Neuronal stem cell (in vitro differentiated cells): ENCODE data around the gene CDC40.

Experiments
- DNase-seq: peaks from one replicate; pipeline ENCODE4 v3.0.0-alpha.2; 2013; ENCODE audit warnings: low spot score
- H2AFZ ChIP-seq: one replicate; pipeline ENCODE4 v1.6.1; 2013; ENCODE audit warnings: mild to moderate bottlenecking, low read length, inconsistent platforms
- H2AK5ac ChIP-seq: 2 replicates; pipeline ENCODE4 v1.6.1; 2013; ENCODE audit warnings: low read depth, mild to moderate bottlenecking, inconsistent platforms, low read length, moderate library complexity, mixed read lengths
- H2BK120ac ChIP-seq: 2 replicates; pipeline ENCODE4 v1.6.1; 2013; ENCODE audit warnings: low read depth, mild to moderate bottlenecking, inconsistent platforms, low read length, moderate library complexity, mixed read lengths
- H2BK12ac ChIP-seq: one replicate; pipeline ENCODE4 v1.6.1; 2013; ENCODE audit warnings: low read length, inconsistent platforms
- H2BK15ac ChIP-seq: 2 replicates; pipeline ENCODE4 v1.6.1; 2013; ENCODE audit warnings: mild to moderate bottlenecking, low read length, inconsistent platforms, mixed read lengths
- H2BK5ac ChIP-seq: one replicate; pipeline ENCODE4 v1.6.1; 2013; ENCODE audit warnings: inconsistent platforms, mild to moderate bottlenecking, low read length, moderate library complexity
- H3K14ac ChIP-seq: one replicate; pipeline ENCODE4 v1.6.1; 2013; ENCODE audit warnings: low read length, inconsistent platforms
- H3K18ac ChIP-seq: 2 replicates; pipeline ENCODE4 v1.6.1; 2013; ENCODE audit warnings: low read length, inconsistent platforms
- H3K23ac ChIP-seq: 2 replicates; pipeline ENCODE4 v1.6.1; 2013; ENCODE audit warnings: low read depth, mild to moderate bottlenecking, mixed read lengths, low read length, inconsistent platforms; ENCODE audit not compliant: poor library complexity
- H3K27ac ChIP-seq: replicated peaks from 3 replicates; pipeline ENCODE4 v1.5.1; 2013; ENCODE audit warnings: low read length, inconsistent platforms
- H3K27me3 ChIP-seq, 3 experiments: 2 replicates each; pipeline ENCODE4 v1.6.1; 2013; ENCODE audit warnings: low read length in 3 of 3, mild to moderate bottlenecking in 2 of 3, inconsistent platforms in 1 of 3, low read depth in 1 of 3, mixed read lengths in 1 of 3, moderate library complexity in 1 of 3; ENCODE audit not compliant: control insufficient read depth in 3 of 3, insufficient read depth in 3 of 3
- H3K36me3 ChIP-seq, 2 donors: replicated peaks in 1 of 2; 2 replicates each; pipeline ENCODE4 v1.6.1; 2013; ENCODE audit warnings: low read length in 2 of 2; ENCODE audit not compliant: control insufficient read depth in 2 of 2, insufficient read depth in 2 of 2
- H3K4ac ChIP-seq: 2 replicates; pipeline ENCODE4 v1.6.1; 2013; ENCODE audit warnings: inconsistent platforms, mild to moderate bottlenecking, low read length, moderate library complexity
- H3K4me1 ChIP-seq, 2 donors: 1 replicate in 1 of 2; 2 replicates in 1 of 2; pipeline ENCODE4 v1.6.1; 2013; ENCODE audit warnings: low read length in 2 of 2, low read depth in 1 of 2; ENCODE audit not compliant: control insufficient read depth in 2 of 2, insufficient read depth in 1 of 2
- H3K4me2 ChIP-seq: one replicate; pipeline ENCODE4 v1.6.1; 2013; ENCODE audit warnings: mild to moderate bottlenecking, low read length, inconsistent platforms; ENCODE audit not compliant: insufficient read depth, poor library complexity, severe bottlenecking
- H3K4me3 ChIP-seq, 2 donors: 2 replicates each; pipeline ENCODE4 v1.5.1; 2013; ENCODE audit warnings: low read length in 2 of 2, mild to moderate bottlenecking in 2 of 2, inconsistent platforms in 1 of 2, moderate library complexity in 1 of 2
- H3K79me1 ChIP-seq: one replicate; pipeline ENCODE4 v1.6.1; 2013; ENCODE audit warnings: low read depth, mild to moderate bottlenecking, inconsistent platforms, low read length, moderate library complexity
- H3K9ac ChIP-seq: one replicate; pipeline ENCODE4 v1.6.1; 2013; ENCODE audit warnings: mild to moderate bottlenecking, low read depth, low read length, inconsistent platforms; ENCODE audit not compliant: poor library complexity
- H3K9me3 ChIP-seq, 2 donors: replicated peaks in 1 of 2; 2 replicates each; pipeline versions ENCODE3 to v1.6.1; 2013; ENCODE audit warnings: low read length in 2 of 2, mild to moderate bottlenecking in 2 of 2, inconsistent platforms in 1 of 2, low read depth in 1 of 2, mixed read lengths in 1 of 2, moderate library complexity in 1 of 2; ENCODE audit not compliant: control insufficient read depth in 2 of 2, insufficient read depth in 1 of 2
- H4K8ac ChIP-seq: one replicate; pipeline ENCODE4 v1.6.1; 2013; ENCODE audit warnings: low read depth, mild to moderate bottlenecking, inconsistent platforms, low read length, moderate library complexity
- H4K91ac ChIP-seq: one replicate; pipeline ENCODE4 v1.6.1; 2013; ENCODE audit warnings: low read length, low read depth, mild to moderate bottlenecking, inconsistent platforms; ENCODE audit not compliant: poor library complexity
- WGBS, 2 donors: extraction: QIAGEN DNeasy Blood & Tissue Kit; methylation state at CpG; one replicate each; pipeline ENCODE4 v1.1.7; 2013; ENCODE audit warnings: missing lambda C conversion rate in 2 of 2, mixed read lengths in 1 of 2; ENCODE audit not compliant: insufficient read length in 2 of 2, insufficient replicate concordance in 1 of 2; ENCODE audit errors: extremely low coverage in 2 of 2; 5-methylcytosine and 5-hydroxymethylcytosine counted together

Gene CDC40

DNA sequence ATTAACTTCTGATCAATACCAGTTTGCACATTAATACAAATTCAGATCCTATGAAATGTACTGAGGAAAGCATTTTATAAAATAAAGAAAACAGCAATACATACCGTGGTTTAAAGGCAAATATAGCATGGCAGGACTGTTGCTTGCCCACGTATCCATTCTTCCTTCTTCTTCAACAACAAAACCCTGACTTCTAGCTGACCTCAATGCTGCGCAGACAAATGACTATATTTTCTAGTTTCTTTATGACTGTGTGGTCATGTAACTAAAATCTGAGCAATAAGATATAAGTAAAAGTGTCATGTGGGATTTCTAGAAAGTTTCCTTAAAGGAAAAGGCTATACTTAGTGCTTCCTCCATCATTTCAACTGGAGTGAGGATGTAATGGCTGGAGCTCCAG lies 85.0 kb downstream of the CDC40 start:
- WGBS, 2 donors, result no CpG with 5 or more reads among the region's 3 CpGs
- H3K27ac ChIP-seq, result no peak overlapping the region

DNA sequence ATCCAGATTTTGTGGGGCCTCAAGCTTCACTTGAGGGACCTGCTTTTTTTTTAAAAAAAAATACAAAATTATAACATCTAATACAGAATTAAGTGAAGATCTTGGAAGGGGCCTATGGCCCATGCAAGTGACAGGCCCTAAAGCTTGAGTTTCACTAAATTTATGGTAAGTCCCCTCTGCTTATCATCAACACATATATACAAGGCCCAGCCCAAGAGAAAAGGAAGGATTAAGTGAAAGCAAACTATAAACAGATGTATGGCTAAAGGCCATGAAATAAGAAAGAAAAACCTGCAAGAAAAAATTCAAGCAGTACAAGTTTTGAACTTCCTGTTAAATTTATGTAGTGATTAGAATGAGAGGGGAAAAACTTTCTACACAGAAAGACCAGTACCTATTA lies 86.8 kb downstream of the CDC40 start:
- Histone ChIP-seq H3K4me2 (no peak overlapping the region), H4K8ac (no peak overlapping the region), H2BK15ac (no peak overlapping the region), H3K18ac (no peak overlapping the region), H3K23ac (no peak overlapping the region), H4K91ac (no peak overlapping the region), H3K4me1 (peaks cover 3 to 8% of the 10 kb centered on the region in 2 donors), H2AFZ (no peak overlapping the region), H3K79me1 (no peaks in the 10 kb centered on the region), H2BK12ac (no peak overlapping the region), H2BK120ac (no peak overlapping the region), H3K36me3 (no peaks in the 10 kb centered on the region), H3K14ac (no peak overlapping the region), H2AK5ac (no peak overlapping the region), H3K9me3 (no peaks in the 10 kb centered on the region), H3K4me3 (no peak overlapping the region), H3K4ac (no peak overlapping the region), H2BK5ac (no peak overlapping the region), H3K9ac (no peak overlapping the region), H3K27me3 (no peaks in the 10 kb centered on the region), H3K27ac (no peak overlapping the region)
- no peak for DNase-seq

More for the DNA sequence above, 85.0 kb downstream of the CDC40 start:
- Histone ChIP-seq H3K18ac (no peak overlapping the region), H2BK15ac (no peak overlapping the region), H2BK12ac (no peak overlapping the region), H2BK5ac (no peak overlapping the region), H2AK5ac (no peak overlapping the region), H2BK120ac (no peak overlapping the region), H3K23ac (no peak overlapping the region), H3K36me3 (no peaks in the 10 kb centered on the region), H3K14ac (no peak overlapping the region), H3K4ac (no peak overlapping the region), H3K4me2 (no peak overlapping the region), H3K27me3 (no peaks in the 10 kb centered on the region), H3K4me3 (no peak overlapping the region), H3K79me1 (no peaks in the 10 kb centered on the region), H4K91ac (no peak overlapping the region), H3K9me3 (no peaks in the 10 kb centered on the region), H3K4me1 (peaks cover 2 to 7% of the 10 kb centered on the region in 2 donors), H2AFZ (no peak overlapping the region), H3K9ac (no peak overlapping the region), H4K8ac (no peak overlapping the region)
- DNase-seq, result no peak

DNA sequence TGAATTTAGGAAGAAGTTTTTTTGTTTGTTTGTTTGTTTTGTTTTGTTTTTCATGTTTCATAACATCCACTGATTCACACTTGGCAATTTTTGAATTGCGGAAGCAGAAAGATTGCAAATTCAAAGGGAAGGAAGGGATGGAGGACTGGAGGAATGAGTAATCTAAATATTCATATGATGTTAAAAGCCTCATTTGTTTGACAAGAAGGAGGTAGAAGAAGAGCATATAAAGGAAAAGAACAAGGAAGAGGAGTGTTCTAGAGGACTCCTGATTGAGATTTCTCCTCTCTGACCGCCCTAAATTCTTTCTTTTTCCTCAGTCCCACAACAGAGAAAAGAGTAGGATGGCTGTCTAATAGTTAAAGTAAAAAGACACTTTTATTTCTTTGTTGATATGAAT lies 89.4 kb downstream of the CDC40 start:
- peak overlapping the region; percentile 54 for H2AFZ ChIP-seq
- H3K9me3 ChIP-seq, result no peaks in the 10 kb centered on the region
- H3K27ac ChIP-seq, result peak overlapping the region; percentile 54
- H2BK12ac ChIP-seq, result no peak overlapping the region
- DNase-seq, result no peak
- H2BK5ac ChIP-seq, result no peak overlapping the region
- no peak overlapping the region for H4K8ac ChIP-seq
- no peaks in the 10 kb centered on the region for H3K79me1 ChIP-seq
- no peak overlapping the region for H2BK15ac ChIP-seq
- H3K23ac ChIP-seq, result no peak overlapping the region
- no CpG with 5 or more reads among the region's 2 CpGs for WGBS, 2 donors
- no peak overlapping the region for H3K4ac ChIP-seq
- H3K18ac ChIP-seq, result no peak overlapping the region
- H3K4me1 ChIP-seq, result peaks cover 3 to 8% of the 10 kb centered on the region in 2 donors
- H3K14ac ChIP-seq, result no peak overlapping the region
- no peak overlapping the region for H3K4me2 ChIP-seq
- H3K27me3 ChIP-seq, result no peaks in the 10 kb centered on the region
- no peak overlapping the region for H2AK5ac ChIP-seq
- no peak overlapping the region for H3K4me3 ChIP-seq
- no peak overlapping the region for H4K91ac ChIP-seq
- H3K36me3 ChIP-seq, result no peaks in the 10 kb centered on the region
- no peak overlapping the region for H3K9ac ChIP-seq
- H2BK120ac ChIP-seq, result no peak overlapping the region

DNA sequence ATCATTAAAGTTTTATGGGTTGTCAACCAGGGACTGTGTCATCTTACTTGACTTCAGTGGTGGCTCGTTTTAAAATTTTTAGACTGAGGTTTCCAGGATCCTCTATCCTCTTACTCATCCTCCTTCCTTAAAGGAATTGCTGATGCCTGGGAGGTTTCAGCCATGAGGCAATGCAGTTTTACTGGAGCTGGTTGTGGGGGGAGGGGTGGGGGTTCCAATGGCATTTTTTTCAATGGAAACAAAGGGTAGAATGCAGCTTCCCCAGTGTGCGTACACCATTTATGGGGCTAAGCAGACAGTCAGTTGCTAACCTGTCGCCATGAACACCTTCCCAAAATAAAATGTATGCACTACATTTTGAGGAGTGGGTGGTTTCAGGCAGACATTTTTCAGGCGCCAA lies 89.9 kb downstream of the CDC40 start:
- Histone ChIP-seq H3K18ac (no peak overlapping the region), H3K4me1 (peaks cover 3 to 8% of the 10 kb centered on the region in 2 donors), H2AK5ac (no peak overlapping the region), H3K23ac (no peak overlapping the region), H3K27ac (peak overlapping the region; percentile 54), H4K91ac (no peak overlapping the region), H3K36me3 (no peaks in the 10 kb centered on the region), H3K27me3 (no peaks in the 10 kb centered on the region), H3K9me3 (no peaks in the 10 kb centered on the region), H2AFZ (peak overlapping the region; percentile 54), H2BK120ac (no peak overlapping the region), H2BK15ac (no peak overlapping the region), H3K79me1 (no peaks in the 10 kb centered on the region), H2BK12ac (no peak overlapping the region), H3K4me2 (no peak overlapping the region), H4K8ac (no peak overlapping the region), H3K4ac (no peak overlapping the region), H2BK5ac (no peak overlapping the region), H3K4me3 (no peak overlapping the region), H3K9ac (no peak overlapping the region), H3K14ac (no peak overlapping the region)
- DNase-seq, result peak; percentile 48
- WGBS, 2 donors, result no CpG with 5 or more reads among the region's 4 CpGs
